CD14-positive monocyte (primary cell): ENCODE data around the gene RYR3. TPM values are rescaled to one million over a fixed set of nuclear protein-coding genes. Genes with fewer than 3 reads are reported as not detected.

Experiments used
- DNase-seq, 3 donors: peaks; one replicate each; pipeline ENCODE4 v3.0.0-alpha.2; 2011 to 2022
- H2AFZ ChIP-seq: 2 replicates; pipeline ENCODE4 v1.6.0; 2012; ENCODE audit warnings: mild to moderate bottlenecking, low read depth, low read length, inconsistent platforms; ENCODE audit not compliant: insufficient read depth, poor library complexity, severe bottlenecking
- H3K27ac ChIP-seq, 2 donors: 1 replicate in 1 of 2; 2 replicates in 1 of 2; pipeline ENCODE4 v1.5.1; 2012 to 2013; ENCODE audit warnings: low read length in 2 of 2, control low read depth in 1 of 2, inconsistent platforms in 1 of 2, low read depth in 1 of 2, mild to moderate bottlenecking in 1 of 2
- H3K27me3 ChIP-seq, 2 donors: one replicate each; pipeline versions ENCODE4 v1.6.0 to v1.6.1; 2011 to 2013; ENCODE audit warnings: low read length in 2 of 2; ENCODE audit not compliant: control insufficient read depth in 2 of 2, insufficient read depth in 2 of 2
- H3K36me3 ChIP-seq, 2 donors: replicated peaks in 1 of 2; 1 replicate in 1 of 2; 2 replicates in 1 of 2; pipeline versions ENCODE4 v1.5.1 to v1.6.1; 2012 to 2013; ENCODE audit warnings: low read length in 2 of 2, control low read depth in 1 of 2, inconsistent platforms in 1 of 2, mild to moderate bottlenecking in 1 of 2; ENCODE audit not compliant: insufficient read depth in 2 of 2, control insufficient read depth in 1 of 2
- H3K4me1 ChIP-seq, 2 donors: 1 replicate in 1 of 2; 2 replicates in 1 of 2; pipeline versions ENCODE4 v1.5.1 to v1.6.1; 2012 to 2013; ENCODE audit warnings: low read length in 2 of 2, control low read depth in 1 of 2, inconsistent platforms in 1 of 2, mild to moderate bottlenecking in 1 of 2, moderate library complexity in 1 of 2; ENCODE audit not compliant: insufficient read depth in 2 of 2, control insufficient read depth in 1 of 2
- H3K4me2 ChIP-seq: replicated peaks from 2 replicates; pipeline ENCODE3; 2012; ENCODE audit warnings: low read length, moderate library complexity, mild to moderate bottlenecking; ENCODE audit not compliant: poor library complexity, severe bottlenecking; ENCODE audit errors: extremely low read depth
- H3K4me3 ChIP-seq, 3 experiments: fragments of 200-600 bp in 1 of 3; sonication (generic) in 1 of 3; replicated peaks in 1 of 3; 1 replicate in 2 of 3; 2 replicates in 1 of 3; pipeline ENCODE4 v1.5.1; 2011 to 2013; ENCODE audit warnings: low read length in 3 of 3, mild to moderate bottlenecking in 3 of 3, control low read depth in 2 of 3, low read depth in 2 of 3, inconsistent platforms in 1 of 3, moderate library complexity in 1 of 3
- H3K79me2 ChIP-seq: 2 replicates; pipeline ENCODE4 v1.6.0; 2012; ENCODE audit warnings: mild to moderate bottlenecking, control low read depth, inconsistent platforms, low read length, moderate library complexity; ENCODE audit not compliant: insufficient read depth
- H3K9ac ChIP-seq: 2 replicates; pipeline ENCODE4 v1.6.0; 2017; ENCODE audit warnings: low read length, mild to moderate bottlenecking; ENCODE audit not compliant: insufficient read depth, poor library complexity, severe bottlenecking
- H3K9me3 ChIP-seq, 2 donors: replicated peaks in 1 of 2; 1 replicate in 1 of 2; 2 replicates in 1 of 2; pipeline versions ENCODE4 v1.5.1 to v1.6.1; 2012 to 2013; ENCODE audit warnings: low read length in 2 of 2, control low read depth in 1 of 2; ENCODE audit not compliant: control insufficient read depth in 1 of 2, insufficient read depth in 1 of 2
- H4K20me1 ChIP-seq: 2 replicates; pipeline ENCODE4 v1.6.0; 2012; ENCODE audit warnings: mild to moderate bottlenecking, low read length, control low read depth, moderate library complexity; ENCODE audit not compliant: insufficient read depth
- H3K27ac Mint-ChIP-seq, 7 donors: one replicate each; pipeline ENCODE4 v1.8.0; 2020; ENCODE audit warnings: mild to moderate bottlenecking in 7 of 7, mixed read lengths in 7 of 7, moderate library complexity in 6 of 7, inconsistent platforms in 2 of 7
- H3K27me3 Mint-ChIP-seq, 3 donors: one replicate each; pipeline ENCODE4 v1.8.0; 2021 to 2022; ENCODE audit warnings: low read depth in 3 of 3, mild to moderate bottlenecking in 3 of 3, mixed read lengths in 3 of 3, moderate library complexity in 3 of 3, inconsistent platforms in 1 of 3
- H3K36me3 Mint-ChIP-seq, 2 donors: one replicate each; pipeline ENCODE4 v1.8.0; 2020; ENCODE audit warnings: mixed read lengths in 2 of 2, inconsistent platforms in 1 of 2, mild to moderate bottlenecking in 1 of 2
- H3K4me1 Mint-ChIP-seq: one replicate; pipeline ENCODE4 v1.8.0; 2020; ENCODE audit warnings: mild to moderate bottlenecking, mixed read lengths
- H3K4me3 Mint-ChIP-seq, 2 donors: one replicate each; pipeline ENCODE4 v1.8.0; 2020; ENCODE audit warnings: mild to moderate bottlenecking in 2 of 2, mixed read lengths in 2 of 2, moderate library complexity in 1 of 2
- H3K9me3 Mint-ChIP-seq, 7 donors: one replicate each; pipeline ENCODE4 v1.8.0; 2020 to 2022; ENCODE audit warnings: mixed read lengths in 7 of 7, mild to moderate bottlenecking in 6 of 7, moderate library complexity in 6 of 7, inconsistent platforms in 2 of 7
- WGBS: methylation state at CpG from one replicate; pipeline ENCODE4 v1.1.5; 2013; ENCODE audit warnings: missing lambda C conversion rate; ENCODE audit not compliant: insufficient coverage; 5-methylcytosine and 5-hydroxymethylcytosine counted together
- intact Hi-C, 2 donors: fragments of 100-400 bp; cut with micrococcal nuclease; formaldehyde crosslinking; loops; one replicate each; pipeline versions ENCODE4 v1.15.0 to v1.15.1; 2023
- polyA plus RNA-seq, 3 donors: library from polyadenylated mRNA; depleted of rRNA in 1 of 3; unstranded in 2 of 3; stranded (reverse) in 1 of 3; fragments of 300-500 nt in 2 of 3; fragments of >200 nt in 1 of 3; fragmentation: Illumina TruSeq in 2 of 3; gene quantifications; 1 replicate in 2 of 3; 2 replicates in 1 of 3; pipeline ENCODE4 v1.2.3, GENCODE V29; 2012 to 2021
- TF ChIP-seq, protein P1 (sequence below): fragments of 200-600 bp; IDR thresholded peaks from one replicate; pipeline ENCODE4 v1.8.0; 2022; ENCODE audit warnings: antibody characterized with exemption, mild to moderate bottlenecking

RYR3 gene
- polyA plus RNA-seq, 3 donors: not detected

DNA sequence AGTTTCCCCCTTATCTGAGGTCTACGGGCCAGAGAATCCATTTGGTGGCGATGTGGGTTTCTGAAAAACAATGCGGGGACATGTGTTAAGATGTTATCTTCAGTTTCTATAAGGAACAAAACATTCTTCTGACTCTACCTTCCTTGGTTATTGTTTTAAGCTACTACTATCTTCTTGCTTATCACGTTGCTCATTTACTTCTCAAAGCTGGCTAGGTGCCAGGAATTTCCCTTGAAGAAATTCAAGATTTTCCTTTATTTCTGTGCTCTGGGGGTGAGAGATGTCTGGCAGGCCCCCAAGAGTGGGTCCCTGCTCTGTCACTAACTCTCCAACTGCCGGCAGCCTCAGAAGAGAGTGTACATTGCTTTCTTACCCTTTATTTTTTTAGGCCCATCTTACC, 119.8 kb downstream of the RYR3 start:
- Histone ChIP-seq H3K27ac (no peak overlapping the region), H3K4me1 (no peaks in the 10 kb centered on the region), H3K9ac (no peak overlapping the region), H3K27me3 (no peaks in the 10 kb centered on the region), H3K4me3 (no peak overlapping the region), H2AFZ (no peak overlapping the region), H3K36me3 (no peaks in the 10 kb centered on the region), H3K79me2 (no peaks in the 10 kb centered on the region), H3K4me2 (no peak overlapping the region), H3K9me3 (no peaks in the 10 kb centered on the region), H4K20me1 (no peaks in the 10 kb centered on the region)
- no peak for DNase-seq
- Mint-ChIP-seq H3K27me3 (peaks cover 0 to 6% (median 3%) of the 10 kb centered on the region in 3 donors), H3K4me3 (no peak overlapping the region), H3K9me3 (peaks cover 0 to 5% (median under 1%) of the 10 kb centered on the region in 7 donors), H3K27ac (no peak overlapping the region), H3K4me1 (no peaks in the 10 kb centered on the region), H3K36me3 (no peaks in the 10 kb centered on the region)
- intact Hi-C loops: no loop called here
- WGBS: no CpG with 5 or more reads among the region's 5 CpGs
- TF ChIP-seq, protein P1, sequence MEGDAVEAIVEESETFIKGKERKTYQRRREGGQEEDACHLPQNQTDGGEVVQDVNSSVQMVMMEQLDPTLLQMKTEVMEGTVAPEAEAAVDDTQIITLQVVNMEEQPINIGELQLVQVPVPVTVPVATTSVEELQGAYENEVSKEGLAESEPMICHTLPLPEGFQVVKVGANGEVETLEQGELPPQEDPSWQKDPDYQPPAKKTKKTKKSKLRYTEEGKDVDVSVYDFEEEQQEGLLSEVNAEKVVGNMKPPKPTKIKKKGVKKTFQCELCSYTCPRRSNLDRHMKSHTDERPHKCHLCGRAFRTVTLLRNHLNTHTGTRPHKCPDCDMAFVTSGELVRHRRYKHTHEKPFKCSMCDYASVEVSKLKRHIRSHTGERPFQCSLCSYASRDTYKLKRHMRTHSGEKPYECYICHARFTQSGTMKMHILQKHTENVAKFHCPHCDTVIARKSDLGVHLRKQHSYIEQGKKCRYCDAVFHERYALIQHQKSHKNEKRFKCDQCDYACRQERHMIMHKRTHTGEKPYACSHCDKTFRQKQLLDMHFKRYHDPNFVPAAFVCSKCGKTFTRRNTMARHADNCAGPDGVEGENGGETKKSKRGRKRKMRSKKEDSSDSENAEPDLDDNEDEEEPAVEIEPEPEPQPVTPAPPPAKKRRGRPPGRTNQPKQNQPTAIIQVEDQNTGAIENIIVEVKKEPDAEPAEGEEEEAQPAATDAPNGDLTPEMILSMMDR: no peak

DNA sequence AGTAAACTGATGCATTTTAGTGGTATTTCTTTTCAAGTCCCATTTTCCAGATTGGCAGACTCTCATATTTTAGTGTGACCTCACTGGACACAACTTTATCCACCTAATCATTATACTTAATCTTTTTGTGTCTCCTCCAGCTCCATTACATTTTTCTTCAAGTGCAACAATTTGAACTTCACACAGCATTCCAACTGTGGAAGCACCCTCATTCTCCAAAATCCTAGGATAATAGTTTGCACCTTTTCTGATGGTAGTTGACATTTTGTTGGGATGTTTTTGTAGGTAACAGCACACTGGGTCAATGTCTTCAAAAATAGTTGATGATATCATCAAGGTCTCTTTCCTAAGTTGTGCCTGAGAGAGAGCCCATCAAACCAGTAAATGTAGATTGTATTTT, 123.1 kb downstream of the RYR3 start:
- no peaks in the 10 kb centered on the region for H3K36me3 ChIP-seq
- H3K36me3 Mint-ChIP-seq: no peaks in the 10 kb centered on the region
- no peaks in the 10 kb centered on the region for H3K79me2 ChIP-seq
- H3K9me3 ChIP-seq: no peaks in the 10 kb centered on the region
- H3K27ac Mint-ChIP-seq: no peak overlapping the region
- TF ChIP-seq, protein P1: no peak
- H3K4me3 ChIP-seq: no peak overlapping the region
- H3K9ac ChIP-seq: no peak overlapping the region
- intact Hi-C loops: no loop called here
- no peak overlapping the region for H3K4me2 ChIP-seq
- peaks cover 6 to 13% (median 9%) of the 10 kb centered on the region in 3 donors for H3K27me3 Mint-ChIP-seq
- H3K4me1 Mint-ChIP-seq: no peaks in the 10 kb centered on the region
- no peak overlapping the region for H3K4me3 Mint-ChIP-seq
- no peak overlapping the region for H3K27ac ChIP-seq
- H3K4me1 ChIP-seq: no peaks in the 10 kb centered on the region
- peaks cover 0 to 8% (median 3%) of the 10 kb centered on the region in 7 donors for H3K9me3 Mint-ChIP-seq
- H3K27me3 ChIP-seq: no peaks in the 10 kb centered on the region
- H2AFZ ChIP-seq: no peak overlapping the region
- H4K20me1 ChIP-seq: no peaks in the 10 kb centered on the region
- no peak for DNase-seq
